PC-9 (cell line): ENCODE results near the gene TEC. TPM values are rescaled to one million over a fixed set of nuclear protein-coding genes. Genes with fewer than 3 reads are reported as not detected.

ENCODE experiments used
- BruUV-seq: library from RNA; stranded (reverse); fragments of 400-500 nt; replicated peaks from 2 replicates; lab custom pipeline; 2021; lab: Mats Ljungman, UMichigan
- CTCF ChIA-PET: fragments of 300-600 bp; sonication (Branson Sonifier 250); formaldehyde crosslinking; loops from one replicate; lab custom pipeline; 2022; ENCODE audit warnings: antibody characterized with exemption; lab: Charles Lee
- POLR2A ChIA-PET: fragments of 300-600 bp; sonication (Branson Sonifier 250); formaldehyde crosslinking; loops from one replicate; lab custom pipeline; 2022; ENCODE audit warnings: antibody characterized with exemption; ENCODE audit not compliant: unreplicated experiment; lab: Charles Lee
- DNase-seq, 2 experiments: peaks; one replicate each; pipeline versions ENCODE4 v3.0.0 to v3.0.0-alpha.2; 2015 to 2022; ENCODE audit warnings: mixed read lengths in 1 of 2
- H2AFZ ChIP-seq: fragments of 200-600 bp; sonication (generic); 2 replicates; pipeline ENCODE4 v1.8.1; 2017; ENCODE audit warnings: antibody characterized with exemption
- H3F3A ChIP-seq: fragments of 200-600 bp; sonication (generic); 2 replicates; pipeline ENCODE4 v1.8.1; 2017; ENCODE audit warnings: antibody characterized with exemption, mild to moderate bottlenecking, low read depth; ENCODE audit not compliant: insufficient read depth
- H3K27ac ChIP-seq: fragments of 200-600 bp; sonication (generic); 2 replicates; pipeline ENCODE4 v1.6.1; 2016; ENCODE audit warnings: mixed run types
- H3K27me3 ChIP-seq: fragments of 200-600 bp; sonication (generic); 2 replicates; pipeline ENCODE4 v1.6.1; 2016; ENCODE audit warnings: low read depth, mixed run types; ENCODE audit not compliant: insufficient read depth
- H3K36me3 ChIP-seq: fragments of 200-600 bp; sonication (generic); 2 replicates; pipeline ENCODE4 v1.6.1; 2016; ENCODE audit warnings: low read depth, mixed run types
- H3K4me1 ChIP-seq: fragments of 200-600 bp; sonication (generic); replicated peaks from 2 replicates; pipeline ENCODE4 v1.6.1; 2016; ENCODE audit warnings: mixed run types; ENCODE audit not compliant: insufficient read depth
- H3K4me2 ChIP-seq: fragments of 200-600 bp; sonication (generic); 2 replicates; pipeline ENCODE4 v1.6.1; 2017; ENCODE audit warnings: mixed run types
- H3K4me3 ChIP-seq: fragments of 200-600 bp; sonication (generic); 2 replicates; pipeline ENCODE4 v1.6.1; 2016; ENCODE audit warnings: mixed run types
- H3K79me2 ChIP-seq: fragments of 200-600 bp; sonication (generic); 2 replicates; pipeline ENCODE4 v1.6.1; 2017; ENCODE audit warnings: low read depth, mixed run types
- H3K9me2 ChIP-seq: fragments of 200-600 bp; sonication (generic); 2 replicates; pipeline ENCODE4 v1.8.1; 2017; ENCODE audit warnings: mild to moderate bottlenecking; ENCODE audit not compliant: insufficient read depth
- H3K9me3 ChIP-seq: fragments of 200-600 bp; sonication (generic); 2 replicates; pipeline ENCODE4 v1.8.1; 2016; ENCODE audit warnings: low read depth; ENCODE audit not compliant: insufficient read depth
- H4K20me1 ChIP-seq: fragments of 200-600 bp; sonication (generic); 2 replicates; pipeline ENCODE4 v1.8.1; 2017; ENCODE audit not compliant: insufficient read depth
- CTCF ChIP-seq: fragments of 200-600 bp; sonication (generic); conservative IDR thresholded peaks from 2 replicates; pipeline ENCODE4 v1.6.1; 2017; ENCODE audit warnings: mixed run types, antibody characterized with exemption, mild to moderate bottlenecking, moderate library complexity
- EZH2 ChIP-seq: fragments of 200-600 bp; sonication (generic); IDR thresholded peaks from 2 replicates; pipeline ENCODE4 v1.8.0; 2017; ENCODE audit warnings: antibody characterized with exemption, low read depth
- intact Hi-C: fragments of 100-400 bp; cut with micrococcal nuclease; formaldehyde crosslinking; loops from one replicate; pipeline ENCODE4 v1.10.0; 2022; ENCODE audit not compliant: unreplicated experiment
- total RNA-seq: library from RNA; stranded (reverse); gene quantifications from 2 replicates; pipeline ENCODE4 v1.2.3, GENCODE V29; 2021

The TEC gene
- total RNA-seq, 1 experiment from 2014 or later, result 6.2 TPM

GRCh38 chr4:48163746-48164145 is 105.9 kb downstream of the TEC start:
- no peaks in the 10 kb centered on the region; the same call in 1 of the 2 replicates for H3K36me3 ChIP-seq
- H3K79me2 ChIP-seq, result no peaks in the 10 kb centered on the region
- no peak overlapping the region for H2AFZ ChIP-seq
- intact Hi-C loops, result no loop called here
- ChIA-PET POLR2A (no interaction called here), CTCF (no interaction called here)
- H4K20me1 ChIP-seq, result no peaks in the 10 kb centered on the region
- no peak for DNase-seq
- H3F3A ChIP-seq, result no peaks in the 10 kb centered on the region
- H3K4me1 ChIP-seq, result no peaks in the 10 kb centered on the region
- H3K4me2 ChIP-seq, result no peak overlapping the region
- no TSS peak for BruUV-seq
- no peak overlapping the region for H3K27ac ChIP-seq
- H3K9me3 ChIP-seq, result no peaks in the 10 kb centered on the region
- no peaks in the 10 kb centered on the region for H3K9me2 ChIP-seq
- no peak for TF ChIP-seq EZH2
- no peak for TF ChIP-seq CTCF
- H3K27me3 ChIP-seq, result no peaks in the 10 kb centered on the region
- H3K4me3 ChIP-seq, result no peak overlapping the region

- no peaks in the 10 kb centered on the region for H3K4me1 ChIP-seq
- no peak overlapping the region for H3K27ac ChIP-seq
- H3F3A ChIP-seq, result no peaks in the 10 kb centered on the region
- ChIA-PET CTCF (no interaction called here), POLR2A (no interaction called here)
- H3K36me3 ChIP-seq, result no peaks in the 10 kb centered on the region; the same call in 1 of the 2 replicates
- no peak overlapping the region for H3K4me2 ChIP-seq
- intact Hi-C loops, result no loop called here
- DNase-seq, result no peak
- H3K27me3 ChIP-seq, result no peaks in the 10 kb centered on the region
- no peaks in the 10 kb centered on the region for H3K9me2 ChIP-seq
- no peaks in the 10 kb centered on the region for H4K20me1 ChIP-seq
- no peaks in the 10 kb centered on the region for H3K9me3 ChIP-seq
- no peak overlapping the region for H3K4me3 ChIP-seq
- TF ChIP-seq EZH2 (no peak), CTCF (no peak)
- no peak overlapping the region for H2AFZ ChIP-seq
- H3K79me2 ChIP-seq, result no peaks in the 10 kb centered on the region
- no TSS peak for BruUV-seq
Measured at GRCh38 chr4:48162162-48162561, 107.5 kb downstream of the TEC start.

- no peak overlapping the region for H3K4me3 ChIP-seq
- POLR2A ChIA-PET, result no interaction called here
- peaks cover 12% of the 10 kb centered on the region; the same call in 1 of the 2 replicates for H3K9me3 ChIP-seq
- CTCF ChIA-PET, result no interaction called here
- H2AFZ ChIP-seq, result no peak overlapping the region
- intact Hi-C loops, result no loop called here
- DNase-seq, result no peak
- BruUV-seq, result no TSS peak
- H3K4me1 ChIP-seq, result no peaks in the 10 kb centered on the region
- H3K9me2 ChIP-seq, result no peaks in the 10 kb centered on the region
- H4K20me1 ChIP-seq, result no peaks in the 10 kb centered on the region
- H3K79me2 ChIP-seq, result no peaks in the 10 kb centered on the region
- no peaks in the 10 kb centered on the region for H3K27me3 ChIP-seq
- no peak overlapping the region for H3K27ac ChIP-seq
- no peak overlapping the region for H3K4me2 ChIP-seq
- no peak for TF ChIP-seq CTCF
- no peak for TF ChIP-seq EZH2
- H3K36me3 ChIP-seq, result peaks cover 17% of the 10 kb centered on the region; the same call in 1 of the 2 replicates
- H3F3A ChIP-seq, result no peaks in the 10 kb centered on the region
Measured at GRCh38 chr4:48157271-48157670, 112.4 kb downstream of the TEC start.
